ENCODE data around the gene SLC35F3.

Gene SLC35F3

GRCh38 chr1:234067581-234068337, 163.3 kb downstream of the SLC35F3 start:
- no peak overlapping the region for H3K27ac ChIP-seq
- TF ChIP-seq CTCF (conservative IDR thresholded peaks at IDR 0.05) = no peak

- TF ChIP-seq CTCF (conservative IDR thresholded peaks at IDR 0.05) = peak; percentile 72
- H3K27ac ChIP-seq = no peak overlapping the region
These were observed 165.3 kb downstream of the SLC35F3 start for GRCh38 chr1:234069760-234070159.

- no peak overlapping the region for H3K27ac ChIP-seq
- no peak for TF ChIP-seq CTCF (conservative IDR thresholded peaks at IDR 0.05)
These were observed 168.3 kb downstream of the SLC35F3 start for GRCh38 chr1:234072793-234073192.

GRCh38 chr1:234078143-234078542, 173.7 kb downstream of the SLC35F3 start:
- no peak for TF ChIP-seq CTCF (conservative IDR thresholded peaks at IDR 0.05)
- no peak overlapping the region for H3K27ac ChIP-seq

- no peak for TF ChIP-seq CTCF (conservative IDR thresholded peaks at IDR 0.05)
- H3K27ac ChIP-seq = no peak overlapping the region
These were observed 175.4 kb downstream of the SLC35F3 start for GRCh38 chr1:234079896-234080295.

- TF ChIP-seq CTCF (conservative IDR thresholded peaks at IDR 0.05) = no peak
- H3K27ac ChIP-seq = no peak overlapping the region
These were observed 179.0 kb downstream of the SLC35F3 start for GRCh38 chr1:234083460-234083859.

GRCh38 chr1:234089396-234089795, 184.9 kb downstream of the SLC35F3 start:
- no peak overlapping the region for H3K27ac ChIP-seq
- no peak for TF ChIP-seq CTCF (conservative IDR thresholded peaks at IDR 0.05)

All from VCaP (cell line).